HG03045 (cell line): ENCODE results near the gene DSC1.

Experiments
- ATAC-seq: cut with Tn5 transposase; IDR thresholded peaks from one replicate; pipeline ENCODE4 v1.9.1; 2021; ENCODE audit warnings: mild to moderate bottlenecking, moderate library complexity; ENCODE audit not compliant: unreplicated experiment

The DSC1 gene, protein sequence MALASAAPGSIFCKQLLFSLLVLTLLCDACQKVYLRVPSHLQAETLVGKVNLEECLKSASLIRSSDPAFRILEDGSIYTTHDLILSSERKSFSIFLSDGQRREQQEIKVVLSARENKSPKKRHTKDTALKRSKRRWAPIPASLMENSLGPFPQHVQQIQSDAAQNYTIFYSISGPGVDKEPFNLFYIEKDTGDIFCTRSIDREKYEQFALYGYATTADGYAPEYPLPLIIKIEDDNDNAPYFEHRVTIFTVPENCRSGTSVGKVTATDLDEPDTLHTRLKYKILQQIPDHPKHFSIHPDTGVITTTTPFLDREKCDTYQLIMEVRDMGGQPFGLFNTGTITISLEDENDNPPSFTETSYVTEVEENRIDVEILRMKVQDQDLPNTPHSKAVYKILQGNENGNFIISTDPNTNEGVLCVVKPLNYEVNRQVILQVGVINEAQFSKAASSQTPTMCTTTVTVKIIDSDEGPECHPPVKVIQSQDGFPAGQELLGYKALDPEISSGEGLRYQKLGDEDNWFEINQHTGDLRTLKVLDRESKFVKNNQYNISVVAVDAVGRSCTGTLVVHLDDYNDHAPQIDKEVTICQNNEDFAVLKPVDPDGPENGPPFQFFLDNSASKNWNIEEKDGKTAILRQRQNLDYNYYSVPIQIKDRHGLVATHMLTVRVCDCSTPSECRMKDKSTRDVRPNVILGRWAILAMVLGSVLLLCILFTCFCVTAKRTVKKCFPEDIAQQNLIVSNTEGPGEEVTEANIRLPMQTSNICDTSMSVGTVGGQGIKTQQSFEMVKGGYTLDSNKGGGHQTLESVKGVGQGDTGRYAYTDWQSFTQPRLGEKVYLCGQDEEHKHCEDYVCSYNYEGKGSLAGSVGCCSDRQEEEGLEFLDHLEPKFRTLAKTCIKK

DNA sequence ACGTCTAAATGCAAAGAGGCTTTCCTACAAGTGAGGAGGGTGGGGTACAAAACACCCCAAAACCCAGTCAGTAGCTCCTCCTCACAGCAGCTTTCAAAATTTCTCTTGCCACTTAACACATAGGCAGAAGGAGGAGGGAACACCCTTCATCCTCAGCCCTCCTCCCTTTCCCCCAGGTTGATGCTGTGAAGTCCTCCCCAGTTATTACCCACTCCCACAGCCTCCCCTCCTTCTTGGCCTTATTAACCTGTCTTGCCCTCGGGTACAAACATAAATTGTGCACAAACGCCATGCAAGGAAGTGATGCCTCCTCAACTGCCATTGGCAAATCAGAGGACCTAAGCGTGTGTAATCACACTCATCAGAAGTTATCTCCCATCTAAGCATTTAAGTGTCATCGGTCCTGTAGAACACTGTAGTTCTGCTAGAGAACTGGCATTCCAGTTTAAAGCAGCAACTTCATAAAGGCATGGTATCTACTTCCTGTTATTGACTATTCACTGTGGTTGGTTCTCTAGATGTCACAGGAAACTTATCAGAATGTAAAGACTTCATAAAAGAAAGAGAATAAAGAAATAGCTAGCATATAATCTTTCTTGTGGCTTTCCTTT, at the start of gene DSC1:
Gene DSC1, minus strand, starts transcription at position 32 of the 611 bp plus-strand sequence. CDS start 262 bp downstream, outside the sequence.
- ATAC-seq = no peak

DNA sequence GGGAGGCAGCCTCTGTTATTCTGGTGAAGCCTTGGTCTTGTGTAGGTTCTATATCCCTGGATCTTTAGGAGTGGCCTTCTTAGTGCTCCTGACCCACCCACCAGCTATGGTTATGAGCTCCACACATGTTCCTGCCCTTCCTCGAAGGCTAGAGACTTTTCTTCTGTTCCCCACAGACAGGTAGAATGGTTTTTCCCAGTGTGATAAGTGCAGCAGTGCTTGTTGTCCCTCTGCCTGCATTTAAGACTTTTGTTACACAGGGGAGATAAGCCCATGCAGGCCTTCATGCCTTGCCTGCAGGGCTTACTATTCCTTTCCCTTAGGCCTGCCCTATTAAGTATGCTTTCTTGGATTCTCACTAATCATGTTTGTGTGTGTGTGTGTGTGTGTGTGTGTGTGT, 48.4 kb upstream of the DSC1 start:
- no peak for ATAC-seq

DNA sequence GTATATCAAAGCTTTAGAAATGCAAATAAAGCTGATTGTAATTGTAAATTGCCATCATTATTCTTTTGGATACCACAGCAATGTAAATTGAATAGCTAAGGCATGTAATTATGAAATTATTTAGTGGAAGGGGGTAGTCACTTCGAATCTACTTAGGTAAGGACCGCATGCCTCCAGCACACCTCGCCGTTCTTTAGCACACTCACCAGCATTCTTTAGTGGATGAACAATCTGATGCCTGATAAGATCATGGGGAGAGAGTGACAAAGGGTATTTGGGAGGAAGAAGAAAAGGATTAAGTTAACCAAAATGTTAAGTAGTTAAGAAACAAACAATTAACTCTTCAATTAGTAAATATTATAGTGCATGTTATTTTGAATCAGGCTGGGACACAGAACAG, 46.4 kb upstream of the DSC1 start:
- no peak for ATAC-seq

DNA sequence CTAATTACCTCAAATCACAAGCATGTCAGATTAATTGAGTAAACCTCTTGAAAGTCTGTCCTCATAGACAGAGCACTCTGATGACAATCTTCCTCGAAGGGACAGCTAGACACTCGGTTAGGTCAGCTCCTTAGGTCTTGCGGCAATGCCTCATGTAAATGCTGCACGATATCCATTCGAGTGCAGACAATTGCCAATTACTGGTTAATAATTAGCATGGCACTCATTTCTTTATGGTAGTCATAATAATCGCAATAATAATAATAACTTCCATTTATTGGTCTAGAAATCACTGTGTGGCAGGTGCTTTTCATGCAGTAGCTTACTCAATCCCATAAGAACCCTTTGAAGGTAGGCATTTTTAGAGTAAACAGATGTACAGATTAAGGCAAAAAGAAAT, 44.7 kb upstream of the DSC1 start:
- ATAC-seq = no peak

DNA sequence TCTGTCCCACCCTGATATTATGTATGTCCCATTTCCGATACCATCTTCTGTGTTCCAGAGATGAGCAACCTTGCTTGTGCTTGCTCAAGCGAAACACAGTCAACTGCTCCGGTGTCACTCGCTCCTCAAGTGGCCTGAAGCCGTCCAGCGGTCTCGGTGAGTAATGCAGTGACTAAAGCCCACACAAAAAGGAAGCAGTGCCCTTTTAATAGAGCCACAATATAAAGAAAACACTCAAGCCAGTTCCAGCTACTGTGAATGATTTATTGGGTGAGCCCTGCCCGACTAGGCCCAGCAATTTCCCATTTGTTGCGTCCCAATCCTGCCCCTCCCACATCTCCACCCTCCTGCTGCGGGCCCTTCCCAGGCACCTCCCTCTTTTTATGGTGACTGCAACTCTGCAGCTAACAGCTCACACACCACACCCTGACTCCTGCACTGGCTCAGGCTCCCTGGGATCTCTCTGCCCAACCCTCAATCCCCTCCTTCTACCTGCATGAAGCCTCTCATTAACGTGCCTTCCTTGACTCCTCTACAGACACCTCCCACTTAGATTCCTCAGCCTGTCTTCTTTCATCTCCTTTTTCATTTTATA, 44.2 kb upstream of the DSC1 start:
- ATAC-seq = peak; percentile 87

DNA sequence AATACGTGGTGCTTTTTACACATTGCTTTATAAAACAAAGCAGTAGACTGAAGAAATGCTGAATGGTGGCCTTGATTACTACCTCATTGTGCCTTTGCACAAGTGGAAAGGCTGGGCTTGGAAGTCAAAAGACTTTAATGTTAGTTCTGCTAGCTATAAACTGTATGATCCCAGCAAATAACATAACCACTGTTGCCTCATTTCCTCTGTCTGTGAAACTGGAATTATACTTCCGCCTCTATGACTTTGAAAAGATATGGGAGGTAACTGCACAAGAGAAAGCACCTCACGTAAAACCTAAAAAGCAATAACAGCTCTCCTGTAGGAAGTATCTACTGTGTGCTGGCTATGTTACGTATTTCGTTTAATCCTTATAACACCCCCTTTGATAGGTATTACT, 43.4 kb upstream of the DSC1 start:
- ATAC-seq = no peak

DNA sequence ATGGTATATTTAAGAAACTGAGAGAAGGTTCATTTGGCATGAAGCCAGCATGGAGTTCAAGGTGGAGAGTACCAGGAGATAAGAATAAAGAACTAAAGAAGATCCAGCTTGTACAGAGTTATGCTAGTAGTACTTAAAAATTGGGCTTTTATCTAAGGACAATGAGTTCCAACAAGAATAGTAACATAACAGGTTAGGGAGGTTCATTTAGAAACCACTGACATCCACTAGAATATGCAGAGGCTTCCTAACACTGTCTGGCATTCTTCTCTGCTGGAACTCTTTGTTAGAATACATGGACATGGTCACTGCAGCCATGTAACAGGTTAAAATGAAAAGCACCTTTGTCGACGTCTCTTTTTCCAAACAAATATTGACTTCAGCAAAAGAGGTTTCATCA, 42.6 kb upstream of the DSC1 start:
- no peak for ATAC-seq

DNA sequence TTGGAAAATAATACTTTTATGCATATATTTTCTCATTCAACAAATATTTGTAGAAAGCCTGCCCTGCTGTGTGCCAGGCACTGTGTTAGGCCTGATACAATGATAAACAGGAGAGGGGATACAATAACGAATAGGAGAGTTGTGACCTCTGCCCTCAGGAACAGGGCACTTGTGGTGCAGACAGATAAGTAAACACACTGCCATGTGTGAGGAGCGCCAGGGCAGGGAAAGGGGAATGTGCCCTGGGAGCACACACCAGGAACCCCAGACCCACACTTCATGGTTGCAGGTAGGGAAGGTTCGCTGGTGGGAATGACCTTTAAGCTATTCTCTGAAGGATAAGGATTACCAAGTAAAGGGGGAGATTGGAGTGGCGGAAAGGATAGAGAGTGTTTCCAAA, 42.2 kb upstream of the DSC1 start:
- ATAC-seq = no peak

DNA sequence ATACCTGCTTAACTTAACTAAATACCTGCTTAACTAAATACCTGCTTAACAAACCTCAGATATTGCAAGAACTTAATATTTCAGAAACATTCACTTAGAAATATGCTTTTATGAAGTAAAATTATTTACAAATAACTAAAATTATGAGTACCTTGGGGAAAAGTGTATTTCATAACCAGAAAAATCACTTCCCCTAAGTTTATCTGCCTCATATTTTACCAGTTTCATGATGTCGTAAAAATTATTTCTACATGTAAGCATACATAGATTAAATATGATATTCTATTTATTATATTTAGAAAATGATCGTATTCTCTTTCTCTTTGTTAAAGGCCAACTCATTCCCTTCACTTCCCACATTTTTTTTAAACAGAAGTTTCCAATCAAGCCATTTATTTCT, 41.5 kb upstream of the DSC1 start:
- ATAC-seq = no peak

DNA sequence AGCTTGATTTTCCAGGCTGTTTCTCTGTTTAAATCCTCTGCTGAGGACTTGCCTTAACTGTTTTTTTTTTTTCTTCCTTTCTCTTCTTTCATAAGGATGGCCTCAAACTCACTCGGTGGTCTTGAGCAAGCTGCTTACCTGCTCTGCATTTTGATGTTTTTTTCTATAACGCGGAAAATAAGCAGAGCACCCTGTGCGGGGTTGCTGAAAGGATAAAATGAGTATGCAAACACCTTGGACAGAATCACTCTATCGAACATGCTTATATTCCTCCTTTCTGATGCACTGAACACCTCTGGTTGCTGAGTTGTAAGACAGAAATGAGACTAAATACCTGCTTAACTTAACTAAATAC, 41.1 kb upstream of the DSC1 start:
- ATAC-seq = no peak

DNA sequence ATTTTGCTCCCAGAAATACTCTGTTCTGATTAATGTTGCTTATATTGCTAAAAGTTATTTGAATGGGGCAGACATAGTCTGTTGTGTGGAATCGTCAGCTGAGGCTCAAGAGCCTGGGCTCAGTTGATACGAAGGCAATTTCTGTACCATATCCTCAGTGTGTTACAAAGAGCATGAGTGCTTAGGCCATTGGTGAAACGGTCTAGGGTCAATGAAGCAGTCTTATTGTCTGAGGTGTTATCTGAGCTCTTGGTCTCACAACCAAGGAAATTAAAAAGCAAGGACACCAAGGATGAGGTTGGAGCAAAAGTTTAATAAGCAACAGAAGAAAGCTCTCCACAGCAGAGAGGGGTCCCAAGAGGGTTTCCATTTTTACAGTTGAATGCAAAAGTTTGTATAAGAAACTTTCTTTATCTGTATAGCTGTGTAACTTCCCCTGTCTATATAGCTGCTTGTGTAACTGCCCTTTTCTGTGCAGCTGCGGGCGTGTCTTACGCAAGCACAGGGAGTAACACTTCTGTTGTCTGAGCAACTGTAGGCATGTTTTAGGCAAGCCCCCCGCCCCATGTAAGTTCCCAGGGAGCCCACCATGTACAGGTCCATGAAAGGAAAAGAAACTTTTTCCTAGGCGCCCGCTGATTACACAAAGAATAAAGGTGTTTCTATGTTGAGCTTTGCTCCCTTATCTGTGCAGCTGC, 40.6 kb upstream of the DSC1 start:
- ATAC-seq = no peak

DNA sequence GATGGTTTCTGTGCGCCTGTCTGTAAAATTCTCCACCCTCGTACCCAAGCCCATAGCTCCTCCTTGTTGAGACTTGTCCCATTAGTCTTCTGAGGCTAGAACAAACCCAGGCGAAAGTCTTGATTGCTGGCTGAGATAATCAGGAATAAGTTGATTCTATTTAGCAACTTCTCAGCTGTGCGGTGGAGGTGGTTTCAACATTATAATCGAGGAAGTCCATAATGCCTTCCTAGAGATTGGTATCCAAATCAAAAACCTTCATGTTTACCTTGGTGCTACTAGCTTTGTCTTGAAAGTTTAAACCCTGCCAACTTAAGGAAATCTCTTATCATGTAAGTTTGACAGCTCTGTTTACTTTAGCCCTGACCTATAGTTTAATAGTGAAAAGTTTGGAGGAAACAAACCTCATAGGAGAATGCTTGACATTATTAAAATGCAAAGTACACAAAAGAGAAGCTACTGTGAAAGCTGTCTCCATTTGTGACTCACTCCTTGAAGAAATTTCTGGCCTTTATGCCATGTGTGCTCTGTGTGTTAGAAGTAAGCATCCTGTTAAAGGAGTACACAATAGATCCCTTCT, 36.6 kb upstream of the DSC1 start:
- no peak for ATAC-seq

DNA sequence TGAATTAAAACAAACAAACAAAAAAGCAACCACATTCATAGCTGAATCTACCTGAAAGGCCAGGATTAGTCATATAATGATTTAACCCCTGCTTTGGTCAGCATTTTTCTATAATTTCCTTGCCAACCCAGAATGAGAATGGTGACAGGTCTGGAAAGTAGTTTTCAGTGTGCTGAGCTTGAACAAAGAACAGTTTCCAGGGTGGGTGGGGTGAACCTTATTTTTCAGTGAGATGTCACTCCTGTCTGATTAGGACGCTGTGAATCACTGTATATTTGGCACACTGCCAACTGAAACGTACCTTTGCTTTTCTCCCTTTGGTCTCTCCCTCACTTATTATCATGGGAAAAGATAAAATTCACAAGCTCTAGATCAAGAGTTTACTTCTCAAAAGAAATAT, 35.0 kb upstream of the DSC1 start:
- no peak for ATAC-seq

DNA sequence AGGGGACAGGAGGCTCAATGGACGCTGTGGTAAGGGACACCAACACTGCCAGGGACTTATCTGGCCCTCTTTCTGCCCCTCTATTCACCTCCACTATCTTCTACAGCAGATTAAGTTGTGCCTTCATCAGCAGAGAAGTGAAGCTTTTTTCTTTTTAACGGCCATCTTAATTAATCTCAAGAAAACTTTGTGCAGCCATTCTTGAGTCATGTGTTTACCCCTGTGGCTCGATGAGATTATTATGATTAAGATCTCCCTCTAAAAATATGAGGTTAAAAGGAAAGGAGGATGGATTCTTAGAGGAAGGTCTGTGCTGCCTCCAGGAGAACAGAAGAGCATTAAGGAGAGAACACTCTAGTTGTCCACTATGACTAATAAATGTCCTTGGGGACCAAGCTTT, 32.4 kb upstream of the DSC1 start:
- no peak for ATAC-seq

DNA sequence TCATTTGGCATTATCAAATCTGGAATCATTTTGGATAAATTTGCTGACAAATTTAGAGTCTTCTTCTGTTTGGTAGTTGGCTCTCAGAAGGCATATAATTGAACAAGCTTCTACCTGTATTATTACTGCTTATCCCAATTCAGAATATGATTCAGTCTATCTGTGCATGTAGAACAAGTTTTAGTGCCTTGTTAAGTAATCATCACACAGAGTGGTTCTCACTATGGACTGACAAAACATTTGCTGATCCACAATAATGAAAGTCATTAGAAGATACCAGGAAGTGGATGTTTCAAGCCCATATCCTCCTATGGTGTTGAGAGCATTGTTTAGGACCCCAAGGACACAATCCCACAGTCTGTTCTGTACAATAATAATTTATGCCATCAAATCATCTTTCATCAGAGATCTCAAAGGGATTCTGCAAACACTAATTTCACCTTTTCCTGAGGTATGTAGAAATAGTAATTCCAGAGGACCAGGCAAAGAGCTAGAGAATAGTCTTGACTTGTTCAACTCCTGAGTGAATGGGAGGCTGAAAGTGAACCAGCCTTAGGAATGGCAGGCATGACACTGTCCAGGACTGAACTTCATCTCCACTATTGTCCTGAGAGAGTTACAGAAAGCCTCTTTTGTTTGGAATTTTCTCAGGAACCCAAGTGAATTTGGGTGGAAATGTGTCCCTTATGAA, 29.6 kb upstream of the DSC1 start:
- ATAC-seq = no peak

DNA sequence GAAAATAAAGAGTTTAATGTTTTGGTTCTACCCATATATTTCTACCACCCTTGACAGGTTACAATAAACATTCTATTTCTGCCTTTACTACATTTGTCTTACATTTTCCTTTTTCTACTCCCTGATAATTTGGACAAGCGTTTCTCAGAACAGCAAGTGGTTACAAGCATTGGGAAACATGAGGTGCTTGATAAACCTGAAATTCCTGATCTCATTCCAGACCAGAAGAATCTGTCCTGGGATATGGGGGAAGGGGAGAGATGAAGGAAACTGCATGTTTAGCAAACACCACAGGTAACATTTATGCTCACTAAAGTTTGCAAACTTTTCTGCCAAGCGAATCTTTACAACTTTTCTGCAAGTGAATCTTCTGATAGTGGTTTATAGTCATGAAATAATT, 28.3 kb upstream of the DSC1 start:
- no peak for ATAC-seq

DNA sequence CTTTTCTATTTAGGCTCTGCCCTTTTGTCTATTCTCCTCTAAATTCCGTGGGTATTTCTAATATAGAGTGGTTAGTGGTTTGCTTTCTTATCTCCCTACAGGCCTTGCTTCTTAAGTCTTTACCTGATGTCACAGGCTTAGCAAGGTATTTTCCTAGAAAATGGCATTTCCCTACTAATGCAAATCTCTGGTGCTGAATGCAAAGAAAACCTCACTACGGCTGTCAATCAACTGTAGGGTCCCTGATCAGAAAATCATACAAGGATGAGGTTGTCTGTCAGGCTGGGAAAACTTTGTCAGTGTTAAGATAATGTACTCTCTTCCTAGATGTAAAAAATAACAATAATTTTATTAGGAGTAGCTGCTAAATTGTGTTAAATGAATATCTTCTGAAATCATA, 27.1 kb upstream of the DSC1 start:
- no peak for ATAC-seq

DNA sequence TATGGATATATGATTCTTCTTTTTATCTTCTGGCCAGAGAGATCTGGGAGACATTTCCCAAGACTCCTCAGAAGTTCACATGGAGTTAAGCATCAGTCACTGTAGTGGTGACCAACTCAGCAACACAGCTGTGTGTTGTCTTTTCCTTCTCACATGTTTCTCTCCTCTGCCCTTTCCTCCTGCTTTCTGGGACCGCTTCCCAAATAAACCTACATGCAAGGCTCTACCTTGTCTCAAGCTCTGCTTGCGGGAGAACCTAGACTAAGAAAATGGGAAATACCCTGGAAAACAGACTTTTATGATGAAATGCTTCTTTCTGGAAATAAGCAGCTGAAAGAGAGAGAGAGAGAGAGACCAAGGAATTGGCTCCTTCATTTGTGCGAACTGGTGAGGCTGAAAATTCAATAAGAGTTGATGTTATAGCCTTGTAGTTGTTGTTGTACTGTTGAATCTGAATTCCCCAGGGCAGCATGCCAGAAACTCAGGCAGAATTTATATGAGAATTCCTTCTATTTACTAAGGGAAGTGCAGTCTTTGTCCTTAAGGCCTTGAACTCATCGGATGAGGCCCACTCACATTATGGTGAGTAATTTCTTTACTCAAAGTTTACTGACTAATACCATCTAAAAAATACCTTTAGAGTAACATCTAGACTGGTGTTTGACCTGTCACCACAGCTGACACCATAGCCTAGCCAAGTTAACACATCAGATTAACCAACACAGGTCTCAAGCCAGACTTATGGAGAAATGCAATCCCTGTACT, 22.7 kb upstream of the DSC1 start:
- no peak for ATAC-seq

DNA sequence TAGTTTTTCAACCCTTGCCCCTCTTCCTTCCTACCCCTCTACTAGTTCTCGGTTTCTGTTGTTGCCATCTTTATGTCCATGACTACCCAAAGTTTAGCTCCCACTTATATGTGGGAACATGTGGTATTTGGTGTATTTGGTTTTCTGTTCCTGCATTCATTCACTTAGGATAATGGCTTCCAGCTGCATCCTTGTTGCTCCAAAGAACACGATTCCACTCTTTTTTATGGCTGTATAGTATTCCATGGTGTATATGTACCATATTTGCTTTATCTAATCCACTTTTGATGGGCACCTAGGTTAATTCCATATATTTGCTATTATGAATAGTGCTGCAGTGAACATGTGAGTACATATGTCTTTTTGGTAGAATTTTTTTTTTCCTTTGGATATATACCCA, 20.6 kb upstream of the DSC1 start:
- ATAC-seq = no peak
